HG02970 (cell line): ENCODE measurements around the gene SLC18A2.

ENCODE experiments used
- ATAC-seq: cut with Tn5 transposase; IDR thresholded peaks from one replicate; pipeline ENCODE4 v1.9.1; 2021; ENCODE audit warnings: mild to moderate bottlenecking, moderate library complexity, moderate number of reproducible peaks; ENCODE audit not compliant: unreplicated experiment, low FRiP score

Gene SLC18A2

GRCh38 chr10:117240621-117241529, at the start of gene SLC18A2:
Gene SLC18A2, plus strand, starts transcription at chr10:117241114. Its CDS starts 580 bp downstream, at chr10:117241694.
- no peak for ATAC-seq

GRCh38 chr10:117197189-117197588, 43.7 kb upstream of the SLC18A2 start, which contains the start of gene KCNK18:
Gene KCNK18, plus strand, starts transcription at chr10:117197489. Its CDS starts 0 bp downstream, at chr10:117197489.
- no peak for ATAC-seq

GRCh38 chr10:117198088-117198487, 42.8 kb upstream of the SLC18A2 start:
- no peak for ATAC-seq

- no peak for ATAC-seq
These were observed 39.1 kb upstream of the SLC18A2 start for GRCh38 chr10:117201826-117202225.

GRCh38 chr10:117204316-117204715, 36.6 kb upstream of the SLC18A2 start:
- ATAC-seq = no peak

GRCh38 chr10:117212176-117212575, 28.7 kb upstream of the SLC18A2 start:
- no peak for ATAC-seq

- ATAC-seq = no peak
These were observed 26.5 kb upstream of the SLC18A2 start for GRCh38 chr10:117214401-117214800.

GRCh38 chr10:117215079-117215478, 25.8 kb upstream of the SLC18A2 start:
- ATAC-seq = no peak

- no peak for ATAC-seq
These were observed 24.9 kb upstream of the SLC18A2 start for GRCh38 chr10:117216028-117216427.

GRCh38 chr10:117216611-117217195, 24.2 kb upstream of the SLC18A2 start:
- ATAC-seq = no peak

- no peak for ATAC-seq
These were observed 23.6 kb upstream of the SLC18A2 start for GRCh38 chr10:117217196-117217761.

GRCh38 chr10:117218654-117219053, 22.3 kb upstream of the SLC18A2 start:
- no peak for ATAC-seq

GRCh38 chr10:117221156-117221711, 19.7 kb upstream of the SLC18A2 start:
- ATAC-seq = no peak

GRCh38 chr10:117222552-117222951, 18.4 kb upstream of the SLC18A2 start:
- no peak for ATAC-seq

GRCh38 chr10:117222976-117223692, 17.8 kb upstream of the SLC18A2 start:
- no peak for ATAC-seq

- no peak for ATAC-seq
These were observed 17.1 kb upstream of the SLC18A2 start for GRCh38 chr10:117223693-117224430.

GRCh38 chr10:117224881-117225280, 16.0 kb upstream of the SLC18A2 start:
- no peak for ATAC-seq

- ATAC-seq = no peak
These were observed 14.0 kb upstream of the SLC18A2 start for GRCh38 chr10:117226813-117227451.

GRCh38 chr10:117228210-117228609, 12.7 kb upstream of the SLC18A2 start:
- no peak for ATAC-seq
